Measurements from ENCODE around the gene TMEM191C. TPM values are rescaled to one million over a fixed set of nuclear protein-coding genes. Genes with fewer than 3 reads are reported as not detected.
"Not testable (repeated sequence)": the region's sequence is repeated elsewhere in the genome, so short reads cannot be mapped to it uniquely, and the experiment has no call there.

The TMEM191C gene
- polyA plus RNA-seq, 1 experiment: 2.0 TPM

DNA sequence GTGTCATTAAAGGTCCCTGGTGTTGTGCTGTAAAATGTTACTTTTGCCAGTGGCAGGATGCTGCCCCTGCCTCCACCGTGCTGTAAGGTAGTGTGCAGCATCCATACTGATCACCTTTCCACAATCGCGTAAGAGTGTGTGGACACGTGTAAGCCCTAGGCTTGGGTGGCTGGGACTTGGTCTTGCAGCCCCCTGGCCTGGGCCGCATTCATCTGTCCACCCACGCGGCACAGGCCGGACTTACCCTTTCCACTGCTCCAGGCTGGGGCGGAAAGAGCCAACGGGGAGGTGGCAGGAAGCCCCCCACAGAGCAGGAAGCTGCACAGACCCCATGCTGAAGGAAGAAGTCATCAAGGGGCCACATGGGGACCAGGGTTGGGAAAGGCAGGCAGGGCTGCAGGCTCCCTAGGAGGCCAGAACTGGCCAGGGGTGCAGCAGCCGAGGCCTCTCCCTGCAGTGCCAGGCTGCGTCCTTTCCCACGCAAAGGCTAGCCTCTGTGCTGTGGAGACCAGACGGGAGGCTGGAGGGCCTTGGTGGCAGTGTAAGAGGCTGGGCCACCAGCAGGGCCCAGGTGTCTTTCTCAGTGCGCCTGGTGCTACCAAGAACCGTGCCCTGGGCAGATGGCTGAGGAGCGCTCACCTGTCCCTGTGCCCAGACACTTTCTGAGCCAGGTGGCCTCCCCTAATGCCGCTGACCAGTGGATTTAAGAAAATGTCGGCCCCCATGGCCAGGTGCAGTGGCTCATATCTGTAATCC is 11.7 kb upstream of the TMEM191C start:
- no peaks in the 10 kb centered on the region for H3K36me3 ChIP-seq (ENCODE audit: control insufficient read depth, insufficient read depth, low read length)
- TF ChIP-seq, protein P1, sequence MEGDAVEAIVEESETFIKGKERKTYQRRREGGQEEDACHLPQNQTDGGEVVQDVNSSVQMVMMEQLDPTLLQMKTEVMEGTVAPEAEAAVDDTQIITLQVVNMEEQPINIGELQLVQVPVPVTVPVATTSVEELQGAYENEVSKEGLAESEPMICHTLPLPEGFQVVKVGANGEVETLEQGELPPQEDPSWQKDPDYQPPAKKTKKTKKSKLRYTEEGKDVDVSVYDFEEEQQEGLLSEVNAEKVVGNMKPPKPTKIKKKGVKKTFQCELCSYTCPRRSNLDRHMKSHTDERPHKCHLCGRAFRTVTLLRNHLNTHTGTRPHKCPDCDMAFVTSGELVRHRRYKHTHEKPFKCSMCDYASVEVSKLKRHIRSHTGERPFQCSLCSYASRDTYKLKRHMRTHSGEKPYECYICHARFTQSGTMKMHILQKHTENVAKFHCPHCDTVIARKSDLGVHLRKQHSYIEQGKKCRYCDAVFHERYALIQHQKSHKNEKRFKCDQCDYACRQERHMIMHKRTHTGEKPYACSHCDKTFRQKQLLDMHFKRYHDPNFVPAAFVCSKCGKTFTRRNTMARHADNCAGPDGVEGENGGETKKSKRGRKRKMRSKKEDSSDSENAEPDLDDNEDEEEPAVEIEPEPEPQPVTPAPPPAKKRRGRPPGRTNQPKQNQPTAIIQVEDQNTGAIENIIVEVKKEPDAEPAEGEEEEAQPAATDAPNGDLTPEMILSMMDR (IDR thresholded peaks at IDR 0.05; ENCODE audit: insufficient read depth, low read depth, low read length): no peak
- POLR2A ChIA-PET: no interaction called here
- CTCF ChIA-PET: no interaction called here
- H3K4me3 ChIP-seq (ENCODE audit: low read depth, low read length): no peak overlapping the region
- H3K27me3 ChIP-seq (ENCODE audit: control insufficient read depth, insufficient read depth, low read length): no peaks in the 10 kb centered on the region
- DNase-seq (ENCODE audit: low read depth): no peak

DNA sequence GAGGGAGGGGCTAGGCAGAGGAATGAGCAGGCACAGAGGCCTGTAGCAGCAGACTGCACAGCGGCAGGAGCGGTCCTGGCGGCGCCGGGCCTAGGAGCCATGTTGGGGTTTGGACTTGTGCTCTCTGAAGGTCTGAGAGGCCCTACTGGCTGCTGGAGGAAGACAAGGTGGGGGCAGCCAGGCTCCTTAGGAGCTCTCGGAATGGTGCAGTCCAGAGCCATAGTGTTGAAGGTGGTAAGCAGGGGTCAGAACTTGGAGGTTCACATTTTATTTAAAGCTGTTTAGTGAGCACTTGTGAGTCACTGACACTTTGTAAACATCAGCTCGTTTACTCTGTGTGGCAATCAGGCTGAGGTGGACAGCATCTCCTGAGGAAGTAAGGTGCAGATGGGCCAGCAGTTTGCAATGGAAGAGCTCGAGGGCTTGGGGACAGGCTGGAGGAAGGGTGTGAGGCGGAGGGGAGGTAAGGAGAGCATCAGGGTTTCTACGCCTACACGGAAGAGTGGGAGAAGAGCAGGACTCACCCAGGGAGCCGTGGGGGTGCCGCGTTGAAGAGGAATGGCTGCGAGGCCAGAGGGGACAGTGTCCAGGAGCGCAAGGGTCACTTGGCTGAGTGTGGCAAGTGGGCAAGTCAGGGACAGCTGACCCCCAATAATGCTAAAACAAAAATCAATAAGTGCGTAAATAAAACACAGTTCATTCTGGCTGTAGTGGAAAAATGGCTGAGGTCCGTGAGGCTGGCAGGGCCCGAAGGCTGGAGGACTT is 10.0 kb upstream of the TMEM191C start:
- ChIA-PET POLR2A (no interaction called here), CTCF (no interaction called here)
- DNase-seq (ENCODE audit: low read depth): no peak
- no peaks in the 10 kb centered on the region for H3K27me3 ChIP-seq (ENCODE audit: control insufficient read depth, insufficient read depth, low read length)
- no peak overlapping the region for H3K4me3 ChIP-seq (ENCODE audit: low read depth, low read length)
- TF ChIP-seq, protein P1 (IDR thresholded peaks at IDR 0.05; ENCODE audit: insufficient read depth, low read depth, low read length): no peak
- H3K36me3 ChIP-seq (ENCODE audit: control insufficient read depth, insufficient read depth, low read length): no peaks in the 10 kb centered on the region

DNA sequence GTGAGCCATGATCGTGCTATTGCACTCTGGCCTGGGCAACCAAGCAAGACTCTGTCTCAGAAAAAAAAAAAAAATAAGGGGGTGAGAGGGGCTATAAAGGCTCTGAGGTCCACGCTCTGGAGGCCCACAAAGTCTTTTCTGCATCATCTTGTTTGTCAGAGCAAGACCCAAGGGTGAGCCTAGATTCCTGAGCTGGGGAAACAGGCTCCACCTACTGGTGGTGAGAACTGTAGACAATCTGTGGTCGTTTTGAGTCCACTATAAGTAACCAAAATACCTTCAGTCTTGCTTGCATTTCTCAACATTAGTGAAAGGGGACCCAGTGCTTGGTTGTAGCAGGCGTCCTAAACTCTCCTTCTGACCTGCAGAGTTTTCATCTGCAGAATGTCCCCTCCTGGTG is 4.5 kb upstream of the TMEM191C start:
- H3K36me3 ChIP-seq (ENCODE audit: control insufficient read depth, insufficient read depth, low read length); POLR2A ChIA-PET; DNase-seq (ENCODE audit: low read depth); CTCF ChIA-PET; H3K27me3 ChIP-seq (ENCODE audit: control insufficient read depth, insufficient read depth, low read length); H3K4me3 ChIP-seq (ENCODE audit: low read depth, low read length): not testable (repeated sequence)

- CTCF ChIA-PET; POLR2A ChIA-PET; H3K27me3 ChIP-seq (ENCODE audit: control insufficient read depth, insufficient read depth, low read length); H3K36me3 ChIP-seq (ENCODE audit: control insufficient read depth, insufficient read depth, low read length): not testable (repeated sequence)
- peak; percentile 34 for DNase-seq (ENCODE audit: low read depth)
- peak overlapping the region; percentile 46 for H3K4me3 ChIP-seq (ENCODE audit: low read depth, low read length)
These were observed 1.3 kb downstream of the TMEM191C start for GRCh38 chr22:21468194-21469096.

- CTCF ChIA-PET; H3K27me3 ChIP-seq (ENCODE audit: control insufficient read depth, insufficient read depth, low read length): not testable (repeated sequence)
These were observed 2.2 kb downstream of the TMEM191C start for GRCh38 chr22:21469097-21469994.

GRCh38 chr22:21472984-21473383 is 5.8 kb downstream of the TMEM191C start:
- DNase-seq (ENCODE audit: low read depth); H3K27me3 ChIP-seq (ENCODE audit: control insufficient read depth, insufficient read depth, low read length); CTCF ChIA-PET; H3K36me3 ChIP-seq (ENCODE audit: control insufficient read depth, insufficient read depth, low read length); POLR2A ChIA-PET; H3K4me3 ChIP-seq (ENCODE audit: low read depth, low read length): not testable (repeated sequence)

More at GRCh38 chr22:21469097-21469994, 2.2 kb downstream of the TMEM191C start:
- H3K36me3 ChIP-seq (ENCODE audit: control insufficient read depth, insufficient read depth, low read length); DNase-seq (ENCODE audit: low read depth); H3K4me3 ChIP-seq (ENCODE audit: low read depth, low read length); POLR2A ChIA-PET: not testable (repeated sequence)

DNA sequence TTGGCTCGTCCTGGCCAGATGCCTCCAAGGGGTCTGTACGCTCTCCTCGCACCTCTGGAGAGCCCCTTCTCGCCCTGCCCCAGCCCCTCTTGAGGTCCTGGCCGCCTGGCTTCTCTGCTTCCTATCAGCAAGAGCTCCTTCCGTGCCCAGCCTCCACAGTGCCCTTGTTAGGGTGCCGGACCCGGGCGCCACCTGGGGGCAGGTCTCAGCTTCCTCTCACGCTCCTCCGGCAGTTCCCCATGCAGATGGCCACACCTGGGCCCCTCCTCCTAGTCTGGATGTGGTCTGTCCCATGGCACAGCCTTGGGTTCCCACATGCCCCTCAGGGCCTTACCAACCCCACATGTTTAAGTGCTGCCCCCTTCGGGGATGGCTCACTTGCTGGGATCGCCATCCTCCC is 6.5 kb downstream of the TMEM191C start:
- POLR2A ChIA-PET; H3K36me3 ChIP-seq (ENCODE audit: control insufficient read depth, insufficient read depth, low read length); CTCF ChIA-PET; H3K4me3 ChIP-seq (ENCODE audit: low read depth, low read length); DNase-seq (ENCODE audit: low read depth); H3K27me3 ChIP-seq (ENCODE audit: control insufficient read depth, insufficient read depth, low read length): not testable (repeated sequence)

DNA sequence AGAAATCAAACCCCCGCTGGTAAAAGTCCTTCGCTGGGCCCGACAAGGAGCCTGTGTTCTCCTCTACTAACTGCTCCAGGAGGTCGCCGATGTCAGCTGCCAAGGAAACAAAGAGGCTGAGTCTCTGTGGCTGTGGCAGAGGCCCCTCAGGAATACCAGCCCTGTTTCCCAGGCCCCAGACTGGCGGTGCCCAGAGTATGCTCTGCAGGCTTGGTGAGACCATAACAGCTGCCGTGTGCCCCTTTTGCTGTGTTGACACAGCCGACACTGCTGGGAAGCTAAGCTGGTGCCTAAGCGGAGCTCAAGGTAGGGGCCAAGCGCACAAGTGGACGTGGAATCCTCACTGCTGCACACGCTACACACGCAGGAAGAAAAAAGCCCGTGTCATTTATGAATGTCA is 16.9 kb downstream of the TMEM191C start:
- H3K27me3 ChIP-seq (ENCODE audit: control insufficient read depth, insufficient read depth, low read length); H3K36me3 ChIP-seq (ENCODE audit: control insufficient read depth, insufficient read depth, low read length); H3K4me3 ChIP-seq (ENCODE audit: low read depth, low read length); DNase-seq (ENCODE audit: low read depth); CTCF ChIA-PET; POLR2A ChIA-PET: not testable (repeated sequence)

- H3K4me3 ChIP-seq (ENCODE audit: low read depth, low read length); DNase-seq (ENCODE audit: low read depth); CTCF ChIA-PET; H3K27me3 ChIP-seq (ENCODE audit: control insufficient read depth, insufficient read depth, low read length); H3K36me3 ChIP-seq (ENCODE audit: control insufficient read depth, insufficient read depth, low read length); POLR2A ChIA-PET: not testable (repeated sequence)
These were observed 20.5 kb downstream of the TMEM191C start for GRCh38 chr22:21487723-21488122.

DNA sequence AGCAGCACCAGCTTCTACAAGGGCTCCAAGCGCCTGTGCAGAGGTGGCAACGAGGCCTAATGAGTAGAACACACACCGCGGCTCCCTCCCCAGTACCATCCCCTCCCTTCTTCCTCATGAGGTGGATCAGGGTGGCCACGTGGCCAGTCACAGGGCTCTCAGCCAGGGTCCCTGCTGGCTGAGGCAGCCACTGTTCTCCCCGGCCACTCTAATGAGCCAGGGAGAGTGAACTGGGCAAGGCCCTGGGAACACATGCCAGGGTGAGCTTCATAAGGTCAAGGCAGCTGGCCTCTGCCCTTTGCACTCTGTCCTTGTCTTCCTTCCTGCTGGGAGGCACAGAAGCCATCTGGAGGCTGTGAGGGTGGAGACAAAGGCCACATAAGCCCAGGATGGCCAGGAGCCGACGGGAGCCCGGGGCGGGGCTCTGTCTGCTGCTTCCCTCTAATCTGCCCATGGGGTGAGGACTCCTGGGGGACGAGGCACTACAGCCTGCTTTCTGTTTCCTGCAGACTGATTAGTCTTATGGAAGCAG is 22.0 kb downstream of the TMEM191C start:
- H3K4me3 ChIP-seq (ENCODE audit: low read depth, low read length); H3K36me3 ChIP-seq (ENCODE audit: control insufficient read depth, insufficient read depth, low read length); CTCF ChIA-PET; POLR2A ChIA-PET; DNase-seq (ENCODE audit: low read depth); H3K27me3 ChIP-seq (ENCODE audit: control insufficient read depth, insufficient read depth, low read length): not testable (repeated sequence)

Measured in BJ (cell line).